Measurements from ENCODE around the gene RHBG.
"Not testable (repeated sequence)": the region's sequence is repeated elsewhere in the genome, so short reads cannot be mapped to it uniquely, and the experiment has no call there.

RHBG gene

GRCh38 chr1:156337888-156338179 lies 31.2 kb upstream of the RHBG start:
- peaks cover 23% of the 10 kb centered on the region for H3K4me1 Mint-ChIP-seq
- H3K9me3 Mint-ChIP-seq: no peaks in the 10 kb centered on the region

GRCh38 chr1:156338180-156338976 lies 30.6 kb upstream of the RHBG start, which contains the start of the genes CCT3 and TSACC:
Gene CCT3, minus strand, starts transcription at chr1:156338292. Its CDS starts 108 bp downstream, at chr1:156338184.
Gene TSACC, plus strand, starts transcription at chr1:156338526. Its CDS starts 1,232 bp downstream, at chr1:156339758.
- Mint-ChIP-seq H3K9me3 (no peaks in the 10 kb centered on the region), H3K36me3 (ENCODE audit: low read depth) (peaks cover 22% of the 10 kb centered on the region), H3K27me3 (ENCODE audit: low read depth) (no peaks in the 10 kb centered on the region), H3K4me3 (peak within 1 kb of the TSS; percentile 98 to 99 (median 98)), H3K4me1 (peaks cover 23% of the 10 kb centered on the region), H3K27ac (peak within 1 kb of the TSS; percentile 84 to 97 (median 93))
- TF ChIP-seq CTCF (IDR thresholded peaks at IDR 0.05; ENCODE audit: unreplicated experiment in 3 of 3): no peak

More at GRCh38 chr1:156337888-156338179, 31.2 kb upstream of the RHBG start:
- no peak for TF ChIP-seq CTCF (IDR thresholded peaks at IDR 0.05; ENCODE audit: unreplicated experiment in 3 of 3)
- Mint-ChIP-seq H3K27ac (peak overlapping the region; percentile 84 to 97 (median 93)), H3K27me3 (ENCODE audit: low read depth) (no peaks in the 10 kb centered on the region), H3K36me3 (ENCODE audit: low read depth) (peaks cover 27% of the 10 kb centered on the region), H3K4me3 (peak overlapping the region; percentile 98 to 99 (median 98))

- H3K4me1 Mint-ChIP-seq: peaks cover 20% of the 10 kb centered on the region
Observed at GRCh38 chr1:156342166-156342955, 26.6 kb upstream of the RHBG start.

GRCh38 chr1:156344409-156344808 lies 24.6 kb upstream of the RHBG start:
- Mint-ChIP-seq H3K9me3 (no peaks in the 10 kb centered on the region), H3K4me3 (no peak overlapping the region), H3K27ac (no peak overlapping the region), H3K36me3 (ENCODE audit: low read depth) (no peaks in the 10 kb centered on the region), H3K4me1 (peaks cover 18% of the 10 kb centered on the region), H3K27me3 (ENCODE audit: low read depth) (peaks cover 22% of the 10 kb centered on the region)
- TF ChIP-seq CTCF (IDR thresholded peaks at IDR 0.05; ENCODE audit: unreplicated experiment in 3 of 3): no peak

More at GRCh38 chr1:156342166-156342955, 26.6 kb upstream of the RHBG start:
- H3K27ac Mint-ChIP-seq: no peak overlapping the region
- peaks cover 8% of the 10 kb centered on the region for H3K27me3 Mint-ChIP-seq (ENCODE audit: low read depth)
- H3K36me3 Mint-ChIP-seq (ENCODE audit: low read depth): peaks cover 2% of the 10 kb centered on the region
- TF ChIP-seq CTCF (IDR thresholded peaks at IDR 0.05; ENCODE audit: unreplicated experiment in 3 of 3): no peak
- no peak overlapping the region for H3K4me3 Mint-ChIP-seq
- no peaks in the 10 kb centered on the region for H3K9me3 Mint-ChIP-seq

- H3K4me3 Mint-ChIP-seq; H3K36me3 Mint-ChIP-seq (ENCODE audit: low read depth); H3K27ac Mint-ChIP-seq; H3K9me3 Mint-ChIP-seq: not testable (repeated sequence)
- Mint-ChIP-seq H3K27me3 (ENCODE audit: low read depth) (peaks cover 22% of the 10 kb centered on the region), H3K4me1 (peaks cover 18% of the 10 kb centered on the region)
Observed at GRCh38 chr1:156346035-156346434, 23.0 kb upstream of the RHBG start.

GRCh38 chr1:156346636-156347035 lies 22.4 kb upstream of the RHBG start:
- peaks cover 18% of the 10 kb centered on the region for H3K4me1 Mint-ChIP-seq
- H3K4me3 Mint-ChIP-seq: no peak overlapping the region
- no peak for TF ChIP-seq CTCF (IDR thresholded peaks at IDR 0.05; ENCODE audit: unreplicated experiment in 3 of 3)
- H3K27ac Mint-ChIP-seq: no peak overlapping the region
- H3K27me3 Mint-ChIP-seq (ENCODE audit: low read depth): peaks cover 26% of the 10 kb centered on the region
- H3K9me3 Mint-ChIP-seq: no peaks in the 10 kb centered on the region
- no peaks in the 10 kb centered on the region for H3K36me3 Mint-ChIP-seq (ENCODE audit: low read depth)
